Endometrial microvascular endothelial cells (primary cell): Measurements from ENCODE around the gene C11orf24. TPM values are rescaled to one million over a fixed set of nuclear protein-coding genes. Genes with fewer than 3 reads are reported as not detected.

ENCODE experiments used
- in situ Hi-C: cut with HindIII; loops from 2 replicates; pipeline ENCODE4 v1.10.0; 2017; ENCODE audit warnings: low sequenced_read_pairs, low pct_unique_long_range_greater_than_20kb; ENCODE audit errors: inconsistent ontology term
- total RNA-seq: library from RNA; depleted of rRNA; stranded (reverse); fragments of >200 nt; gene quantifications from one replicate; pipeline ENCODE4 v1.2.3, GENCODE V29; 2015; ENCODE audit errors: inconsistent ontology term

Gene C11orf24
- total RNA-seq, 1 donor from 2014 or later = 38.4 TPM

GRCh38 chr11:68274306-68274705 lies 2.5 kb upstream of the C11orf24 start:
- in situ Hi-C loops = no loop called here

- in situ Hi-C loops = no loop called here
These were observed 1.4 kb upstream of the C11orf24 start for GRCh38 chr11:68273026-68273738.

GRCh38 chr11:68271023-68271780 lies 571 bp downstream of the C11orf24 start:
- in situ Hi-C loops = no loop called here

- in situ Hi-C loops = no loop called here
These were observed 1.4 kb downstream of the C11orf24 start for GRCh38 chr11:68270196-68271022.

GRCh38 chr11:68269414-68270081 lies 2.2 kb downstream of the C11orf24 start:
- in situ Hi-C loops = no loop called here

GRCh38 chr11:68267881-68268240 lies 3.9 kb downstream of the C11orf24 start:
- in situ Hi-C loops = no loop called here

GRCh38 chr11:68266936-68267880 lies 4.6 kb downstream of the C11orf24 start:
- in situ Hi-C loops = no loop called here

GRCh38 chr11:68266121-68266891 lies 5.5 kb downstream of the C11orf24 start:
- in situ Hi-C loops = no loop called here

- in situ Hi-C loops = no loop called here
These were observed 6.8 kb downstream of the C11orf24 start for GRCh38 chr11:68264741-68265540.

GRCh38 chr11:68264244-68264643 lies 7.5 kb downstream of the C11orf24 start:
- in situ Hi-C loops = no loop called here

GRCh38 chr11:68263444-68264035 lies 8.2 kb downstream of the C11orf24 start:
- in situ Hi-C loops = no loop called here

GRCh38 chr11:68262544-68262827 lies 9.3 kb downstream of the C11orf24 start:
- in situ Hi-C loops = no loop called here

- in situ Hi-C loops = no loop called here
These were observed 9.8 kb downstream of the C11orf24 start for GRCh38 chr11:68261749-68262543.

GRCh38 chr11:68261006-68261405 lies 10.8 kb downstream of the C11orf24 start:
- in situ Hi-C loops = no loop called here

- in situ Hi-C loops = no loop called here
These were observed 11.3 kb downstream of the C11orf24 start for GRCh38 chr11:68260484-68260883.
